Hair follicle dermal papilla cell (primary cell): ENCODE measurements around the gene COX6B1. TPM values are rescaled to one million over a fixed set of nuclear protein-coding genes. Genes with fewer than 3 reads are reported as not detected.

ENCODE experiments used
- total RNA-seq: library from RNA; depleted of rRNA; stranded (reverse); fragments of >200 nt; gene quantifications from 2 replicates; pipeline ENCODE4 v1.2.3, GENCODE V29; 2012

Gene COX6B1, protein sequence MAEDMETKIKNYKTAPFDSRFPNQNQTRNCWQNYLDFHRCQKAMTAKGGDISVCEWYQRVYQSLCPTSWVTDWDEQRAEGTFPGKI
- 153 and 283 TPM in 2 replicates for total RNA-seq

GRCh38 chr19:35648017-35648961, at the start of gene COX6B1:
Gene COX6B1, plus strand, starts transcription at chr19:35648323. Its CDS starts 2,921 bp downstream, at chr19:35651244.

GRCh38 chr19:35612559-35613321, 35.4 kb upstream of the COX6B1 start, which contains the start of gene HAUS5:
Gene HAUS5, plus strand, starts transcription at chr19:35612735. Its CDS starts 60 bp downstream, at chr19:35612795.

GRCh38 chr19:35628565-35629331, 19.4 kb upstream of the COX6B1 start, which contains the start of gene RBM42:
Gene RBM42, plus strand, starts transcription at chr19:35629036. Its CDS starts 118 bp downstream, at chr19:35629154.

GRCh38 chr19:35641515-35642151, 6.5 kb upstream of the COX6B1 start, which contains the start of gene ETV2:
Gene ETV2, plus strand, starts transcription at chr19:35641745. Its CDS starts 716 bp downstream, at chr19:35642461.

DNA sequence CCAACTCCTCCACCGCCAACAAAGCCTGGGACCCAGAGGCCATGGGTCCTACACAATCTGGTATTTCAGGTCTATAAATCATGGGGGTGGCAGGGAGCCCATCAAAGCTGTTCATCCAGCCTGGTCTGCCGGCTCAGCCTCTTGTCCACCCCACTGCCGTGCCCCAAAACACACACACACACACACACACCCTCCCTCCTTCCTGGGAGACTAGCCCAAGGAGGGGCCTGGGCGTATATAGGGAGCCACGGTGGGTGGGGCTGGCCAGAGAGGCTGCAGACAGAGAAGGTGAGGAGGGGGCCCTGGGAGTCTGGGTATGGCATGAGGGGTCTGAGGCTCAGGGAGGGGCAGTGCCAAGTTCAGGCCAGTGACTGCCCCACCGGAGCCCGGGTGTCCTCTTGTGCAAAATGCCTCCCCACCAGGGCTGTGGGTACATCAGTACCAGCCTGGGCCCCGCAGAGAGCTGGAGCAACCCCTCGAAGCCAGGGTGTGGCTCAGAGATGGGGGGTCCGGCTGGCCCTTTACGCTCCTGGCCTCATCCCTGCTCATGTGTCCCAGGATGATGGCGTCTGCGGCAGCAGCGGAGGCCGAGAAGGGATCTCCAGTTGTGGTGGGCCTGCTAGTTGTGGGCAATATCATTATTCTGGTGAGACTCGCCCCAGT, 18.3 kb downstream of the COX6B1 start, which contains the start of gene UPK1A:
Gene UPK1A (plus strand): TSS at position 267 of the 663 bp plus-strand sequence. CDS start 296 bp downstream, at position 563.

GRCh38 chr19:35704218-35704617, 56.1 kb downstream of the COX6B1 start, which contains the start of gene ZBTB32:
Gene ZBTB32, plus strand, starts transcription at chr19:35704558. Its CDS starts 10,069 bp downstream, at chr19:35714627.

Other genes with a start within 250 kb of the COX6B1 start
- gene FFAR2, start 200.1 kb upstream of the COX6B1 start, total RNA-seq = not detected in 2 replicates
- gene KRTDAP, start 157.9 kb upstream of the COX6B1 start, total RNA-seq = not detected in 2 replicates
- 5.2 and 9.2 TPM in 2 replicates for gene DMKN, start 134.7 kb upstream of the COX6B1 start, total RNA-seq
- 0.65 and 1.6 TPM in 2 replicates for gene SBSN, start 120.0 kb upstream of the COX6B1 start, total RNA-seq
- gene GAPDHS, start 114.9 kb upstream of the COX6B1 start, total RNA-seq = not detected in 2 replicates
- 46.4 and 51.9 TPM in 2 replicates for gene TMEM147, start 102.7 kb upstream of the COX6B1 start, total RNA-seq
- not detected in 2 replicates for gene ATP4A, start 84.7 kb upstream of the COX6B1 start, total RNA-seq
- gene PMIS2, start 62.1 kb upstream of the COX6B1 start, total RNA-seq = not detected in 2 replicates
- 4.1 and 5.4 TPM in 2 replicates for gene HAUS5, start 35.6 kb upstream of the COX6B1 start, total RNA-seq
- 41.4 and 46.0 TPM in 2 replicates for gene RBM42, start 19.3 kb upstream of the COX6B1 start, total RNA-seq
- 0.65 TPM in 1 of 2 replicates, not detected in the other for gene ETV2, start 6.6 kb upstream of the COX6B1 start, total RNA-seq
- not detected in 2 replicates for gene UPK1A, start 18.2 kb downstream of the COX6B1 start, total RNA-seq
- not detected in 2 replicates for gene ZBTB32, start 56.2 kb downstream of the COX6B1 start, total RNA-seq
- 6.6 and 9.1 TPM in 2 replicates for gene KMT2B, start 69.7 kb downstream of the COX6B1 start, total RNA-seq
- gene IGFLR1, start 94.1 kb downstream of the COX6B1 start, total RNA-seq = 0.73 and 0.97 TPM in 2 replicates
- 6.8 and 7.2 TPM in 2 replicates for gene U2AF1L4, start 97.1 kb downstream of the COX6B1 start, total RNA-seq
- 6.5 and 8.9 TPM in 2 replicates for gene PSENEN, start 97.3 kb downstream of the COX6B1 start, total RNA-seq
- 11.4 and 14.7 TPM in 2 replicates for gene LIN37, start 100.3 kb downstream of the COX6B1 start, total RNA-seq
- gene HSPB6, start 108.7 kb downstream of the COX6B1 start, total RNA-seq = 13.6 and 14.8 TPM in 2 replicates
- gene PROSER3, start 109.9 kb downstream of the COX6B1 start, total RNA-seq = 10.2 and 10.6 TPM in 2 replicates
- gene ARHGAP33, start 127.2 kb downstream of the COX6B1 start, total RNA-seq = 3.0 and 6.8 TPM in 2 replicates
- not detected in 2 replicates for gene PRODH2, start 164.5 kb downstream of the COX6B1 start, total RNA-seq
- not detected in 2 replicates for gene NPHS1, start 204.2 kb downstream of the COX6B1 start, total RNA-seq
- not detected in 2 replicates for gene KIRREL2, start 208.6 kb downstream of the COX6B1 start, total RNA-seq
- gene APLP1, start 220.3 kb downstream of the COX6B1 start, total RNA-seq = 13.8 and 16.4 TPM in 2 replicates